Measurements from ENCODE around the gene RAB6B. TPM values are rescaled to one million over a fixed set of nuclear protein-coding genes. Genes with fewer than 3 reads are reported as not detected.

The RAB6B gene
- total RNA-seq, 2 donors from 2014 or later, result 0.16 to 2.2 TPM

DNA sequence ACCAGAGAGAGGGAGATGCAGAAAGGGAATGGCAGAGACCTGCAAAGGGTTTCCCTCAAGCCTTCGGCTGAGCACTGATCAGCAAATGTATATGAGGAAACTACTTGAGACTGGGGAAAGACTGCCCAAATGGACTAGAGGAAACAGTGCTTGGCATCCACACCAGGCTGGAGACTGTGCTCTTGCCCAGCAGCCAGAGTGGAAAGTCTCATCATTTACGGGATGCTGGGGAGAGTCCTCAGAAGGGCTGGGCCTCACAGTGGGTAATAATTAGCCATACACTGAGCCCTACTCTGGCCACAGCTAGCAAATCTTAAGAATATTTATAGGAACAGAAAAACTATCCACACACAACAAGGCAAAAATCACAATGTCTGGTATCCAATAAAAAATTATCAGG, 18.5 kb downstream of the RAB6B start:
- Mint-ChIP-seq H3K27ac (no peak overlapping the region), H3K36me3 (no peaks in the 10 kb centered on the region), H3K9me3 (peaks cover 6 to 11% of the 10 kb centered on the region in 2 donors)
- no peak for ATAC-seq
- no peak for DNase-seq (ENCODE audit: low spot score in 2 of 2)

DNA sequence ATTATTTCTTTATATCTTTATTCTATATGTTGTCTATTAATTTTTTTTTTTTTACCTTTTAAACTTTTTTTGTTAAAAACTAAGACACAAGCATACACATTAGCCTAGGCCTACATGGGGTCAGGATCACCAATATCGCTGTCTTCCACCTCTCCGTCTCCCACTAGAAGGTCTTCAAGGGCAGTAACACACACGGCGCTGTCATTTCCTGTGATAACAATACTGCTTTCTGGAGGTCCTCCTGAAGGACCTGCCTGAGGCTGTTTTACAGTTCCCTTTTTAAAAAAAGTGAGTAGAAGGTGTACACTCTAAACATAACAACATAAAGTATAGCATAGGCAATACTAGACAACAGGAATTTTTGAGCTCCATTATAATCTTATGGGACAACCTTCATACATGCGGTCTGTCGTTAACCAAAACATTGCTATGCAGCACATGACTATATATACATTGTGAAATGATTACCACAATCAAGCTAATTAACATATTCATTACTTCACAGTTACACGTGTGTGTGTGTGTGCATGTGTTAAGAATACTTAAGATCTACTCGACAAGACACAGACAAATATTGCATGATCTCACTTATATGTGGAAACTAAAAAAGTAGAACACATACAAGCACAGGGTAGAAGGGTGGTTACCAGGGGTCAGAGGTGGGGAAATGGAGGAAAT, 20.8 kb downstream of the RAB6B start:
- peaks cover 6 to 11% of the 10 kb centered on the region in 2 donors for H3K9me3 Mint-ChIP-seq
- ATAC-seq, result no peak

DNA sequence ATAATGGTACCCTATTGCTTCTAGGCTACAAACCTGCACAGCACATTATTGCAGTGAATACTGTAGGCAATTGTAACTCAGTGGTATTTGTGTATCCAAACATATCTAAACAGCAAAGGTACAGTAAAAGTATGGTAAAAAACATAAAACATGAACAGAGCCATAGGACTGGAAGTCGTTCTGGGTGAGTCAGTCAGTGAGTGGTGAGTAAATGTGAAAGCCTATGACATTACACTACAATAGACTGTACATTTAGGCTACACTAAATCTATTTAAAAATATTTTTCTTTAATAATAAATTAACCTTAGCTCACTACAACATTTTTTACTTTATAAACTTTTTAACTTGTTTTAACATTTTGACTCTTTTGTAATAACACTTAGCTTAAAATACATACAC, 21.3 kb downstream of the RAB6B start:
- Mint-ChIP-seq H3K27ac (no peak overlapping the region), H3K9me3 (peaks cover 6 to 11% of the 10 kb centered on the region in 2 donors), H3K36me3 (no peaks in the 10 kb centered on the region)
- ATAC-seq (peak; percentile 47 to 91), DNase-seq (ENCODE audit: low spot score in 2 of 2) (no peak)

More for the DNA sequence above, 20.8 kb downstream of the RAB6B start:
- Mint-ChIP-seq H3K36me3 (no peaks in the 10 kb centered on the region), H3K27ac (no peak overlapping the region)
- no peak for DNase-seq (ENCODE audit: low spot score in 2 of 2)

DNA sequence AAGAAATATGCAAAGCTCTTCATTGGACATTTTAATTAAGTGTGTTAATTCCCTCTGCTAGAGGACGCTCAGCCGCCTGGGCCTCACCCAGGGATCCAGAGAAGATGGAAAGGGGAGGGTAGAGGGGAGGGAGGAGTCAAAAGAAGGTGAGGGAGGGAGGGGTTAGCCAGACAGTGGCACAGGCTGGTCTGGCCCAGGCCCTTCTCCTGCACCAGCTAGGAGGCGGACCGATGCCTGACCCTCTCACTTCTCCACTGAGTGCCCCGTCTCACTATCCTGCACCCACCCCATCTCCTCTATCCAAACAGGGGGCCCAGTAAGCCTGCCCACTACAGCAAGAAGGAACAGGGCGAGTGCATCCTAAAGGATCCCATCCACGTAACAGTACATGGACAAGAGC, 22.9 kb downstream of the RAB6B start:
- ATAC-seq (no peak), DNase-seq (ENCODE audit: low spot score in 2 of 2) (no peak)
- H3K9me3 Mint-ChIP-seq, result peaks cover 4 to 6% of the 10 kb centered on the region in 2 donors
- H3K27ac Mint-ChIP-seq, result no peak overlapping the region
- H3K36me3 Mint-ChIP-seq, result no peaks in the 10 kb centered on the region

DNA sequence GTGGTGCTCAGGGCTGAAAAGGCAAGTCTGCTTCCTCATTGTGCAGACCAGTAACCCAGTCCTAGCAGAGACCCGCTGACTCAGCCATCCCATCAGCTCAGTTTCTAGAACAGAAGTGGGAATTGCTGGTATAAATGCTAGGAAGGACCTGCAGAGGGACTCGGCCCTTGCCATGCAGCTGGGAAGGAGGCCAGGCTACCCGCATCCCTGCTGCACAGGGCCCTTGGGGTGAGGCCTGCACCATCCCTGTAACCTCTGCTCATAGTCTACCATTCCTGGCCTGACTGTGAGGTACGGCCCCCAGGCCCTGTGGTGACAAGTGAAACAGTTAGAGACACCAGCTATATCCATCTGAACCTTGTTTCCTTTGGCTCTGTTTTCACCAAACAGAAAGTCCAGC, 23.5 kb downstream of the RAB6B start:
- ATAC-seq (no peak), DNase-seq (ENCODE audit: low spot score in 2 of 2) (no peak)
- H3K27ac Mint-ChIP-seq, result no peak overlapping the region
- peaks cover 0 to 4% of the 10 kb centered on the region in 2 donors for H3K9me3 Mint-ChIP-seq
- no peaks in the 10 kb centered on the region for H3K36me3 Mint-ChIP-seq

DNA sequence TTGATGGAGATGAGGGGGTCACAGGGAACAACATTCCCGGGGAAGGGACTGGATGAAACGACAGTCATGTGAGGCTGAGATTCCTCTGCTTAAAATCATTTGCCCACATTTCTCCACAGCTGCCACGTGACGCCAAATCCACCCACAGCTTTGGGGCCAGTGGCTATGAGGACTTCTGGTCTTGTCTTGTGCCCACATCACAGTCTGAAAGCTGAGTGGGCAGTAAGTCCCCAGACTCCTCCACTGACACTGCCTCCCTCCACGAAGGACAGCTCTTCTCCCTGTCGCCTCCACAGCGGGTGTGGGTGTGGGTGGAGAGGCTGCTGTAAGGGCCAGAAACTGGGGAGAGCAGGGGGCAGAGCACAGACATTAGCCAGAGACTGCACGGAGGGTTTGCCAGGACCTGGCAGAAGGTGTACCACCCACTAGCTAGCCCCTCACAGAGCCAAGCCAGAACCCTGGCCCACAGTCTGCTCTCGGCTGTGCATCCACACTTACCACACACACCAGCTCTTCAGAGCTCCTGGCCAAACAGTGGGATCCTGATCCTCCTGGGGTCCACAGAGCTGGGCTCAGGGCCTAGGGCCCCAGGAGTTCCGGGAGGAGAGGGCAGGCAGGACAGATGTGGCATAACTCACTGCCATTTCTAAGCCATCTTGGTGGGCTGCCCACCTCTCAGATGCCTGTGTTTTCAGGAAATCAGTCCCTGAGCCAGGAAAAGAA, 24.2 kb downstream of the RAB6B start:
- ATAC-seq (no peak), DNase-seq (ENCODE audit: low spot score in 2 of 2) (no peak)
- Mint-ChIP-seq H3K36me3 (no peaks in the 10 kb centered on the region), H3K9me3 (no peaks in the 10 kb centered on the region), H3K27ac (no peak overlapping the region)

DNA sequence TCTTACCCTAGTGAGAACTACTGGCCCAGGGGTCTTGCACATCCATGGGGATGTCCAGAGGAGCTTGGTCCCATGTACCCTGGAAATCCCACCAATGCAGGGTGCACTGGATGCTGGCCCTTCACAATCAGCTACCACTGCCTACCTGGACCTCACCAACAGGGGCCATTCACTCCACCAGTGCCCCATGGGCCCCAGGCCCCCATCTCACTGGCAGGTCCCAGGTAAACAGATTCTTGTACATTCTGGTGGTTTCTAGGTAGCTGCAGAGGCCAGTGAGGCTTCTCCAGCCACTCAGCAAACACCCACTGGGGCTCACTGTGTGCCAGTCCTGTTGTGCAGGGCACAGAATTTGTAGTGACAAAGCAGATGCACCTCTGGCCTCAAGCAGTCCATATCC, 24.9 kb downstream of the RAB6B start:
- no peak for ATAC-seq
- no peak for DNase-seq (ENCODE audit: low spot score in 2 of 2)
- Mint-ChIP-seq H3K27ac (no peak overlapping the region), H3K36me3 (no peaks in the 10 kb centered on the region), H3K9me3 (no peaks in the 10 kb centered on the region)

DNA sequence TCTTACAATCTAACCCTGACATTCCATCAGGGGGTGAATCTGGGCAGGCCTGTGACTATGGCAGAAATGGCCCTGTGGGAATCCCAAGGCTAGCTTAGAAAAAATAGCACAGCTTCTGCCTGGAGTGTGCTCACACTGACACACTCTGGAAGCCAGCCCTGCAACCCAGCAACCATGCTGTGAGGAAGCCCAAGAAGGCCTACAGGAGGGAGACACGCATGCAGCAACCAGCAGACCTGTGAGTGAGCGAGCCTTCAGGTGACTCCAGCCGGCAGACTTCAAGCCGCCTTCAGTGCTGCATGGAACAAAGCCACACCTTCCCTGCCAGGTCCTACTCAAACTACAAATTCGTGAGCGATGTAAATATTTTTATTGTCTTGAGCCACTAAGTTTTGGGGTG, 26.1 kb downstream of the RAB6B start:
- H3K27ac Mint-ChIP-seq, result peak overlapping the region in 1 of 2 donors; percentile 70
- no peaks in the 10 kb centered on the region for H3K36me3 Mint-ChIP-seq
- H3K9me3 Mint-ChIP-seq, result no peaks in the 10 kb centered on the region
- no peak for DNase-seq (ENCODE audit: low spot score in 2 of 2)
- ATAC-seq, result no peak

DNA sequence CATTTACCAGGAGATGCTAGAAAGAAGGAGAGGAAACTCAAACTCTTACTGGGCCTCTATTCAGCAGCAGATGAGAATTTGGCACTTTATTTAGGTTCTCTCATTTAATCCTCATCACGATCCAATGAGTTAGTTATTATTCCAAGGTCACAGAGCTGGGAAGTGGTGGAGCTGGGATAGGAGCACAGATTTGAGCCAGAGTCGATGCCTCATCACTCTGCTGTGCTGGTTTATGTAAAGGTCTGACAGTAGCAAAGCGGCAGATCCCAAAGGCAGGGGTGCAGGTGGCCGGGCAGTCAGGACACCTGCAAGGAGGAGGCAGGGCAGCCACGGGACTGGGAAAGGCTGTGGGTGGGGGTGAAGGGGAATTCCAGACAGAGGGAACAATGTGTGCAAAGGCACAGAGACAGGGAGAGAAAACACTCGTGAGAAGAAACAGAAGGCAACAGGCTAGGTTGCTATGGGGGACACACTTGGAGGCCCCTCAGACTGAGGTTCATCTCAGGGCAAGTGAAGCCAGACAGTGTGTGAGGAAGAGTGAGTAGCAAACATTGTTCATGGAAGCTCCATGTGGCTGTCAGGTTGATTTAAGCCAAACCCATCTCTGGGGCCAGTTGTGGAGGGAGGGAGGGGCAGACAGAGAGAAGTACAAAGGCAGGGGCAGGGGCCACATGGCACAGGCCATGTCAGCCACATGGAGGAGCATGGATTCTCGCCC, 26.8 kb downstream of the RAB6B start:
- DNase-seq (ENCODE audit: low spot score in 2 of 2) (no peak), ATAC-seq (no peak)
- H3K27ac Mint-ChIP-seq, result no peak overlapping the region
- H3K36me3 Mint-ChIP-seq, result no peaks in the 10 kb centered on the region
- no peaks in the 10 kb centered on the region for H3K9me3 Mint-ChIP-seq

DNA sequence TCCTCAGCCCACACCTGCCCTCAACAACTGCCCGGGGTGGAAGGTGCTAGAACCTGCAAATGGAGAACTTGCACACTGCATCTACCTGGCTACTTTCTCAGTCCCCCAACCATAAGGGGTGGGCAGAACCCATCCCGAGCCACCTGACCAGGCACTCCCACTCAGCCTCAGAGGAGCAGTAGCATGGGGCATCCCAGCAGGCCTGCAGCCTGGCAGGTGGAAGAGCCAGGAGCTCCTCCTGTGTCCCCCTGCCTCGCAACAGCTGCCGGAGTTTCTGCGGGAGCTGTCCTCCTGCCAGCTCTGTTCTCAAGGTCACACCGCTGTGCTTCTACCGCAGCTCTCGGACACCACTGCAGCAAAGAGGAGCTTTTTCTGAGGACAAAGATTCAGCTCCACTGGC, 27.5 kb downstream of the RAB6B start:
- ATAC-seq (no peak), DNase-seq (ENCODE audit: low spot score in 2 of 2) (no peak)
- Mint-ChIP-seq H3K36me3 (no peaks in the 10 kb centered on the region), H3K27ac (no peak overlapping the region), H3K9me3 (no peaks in the 10 kb centered on the region)

DNA sequence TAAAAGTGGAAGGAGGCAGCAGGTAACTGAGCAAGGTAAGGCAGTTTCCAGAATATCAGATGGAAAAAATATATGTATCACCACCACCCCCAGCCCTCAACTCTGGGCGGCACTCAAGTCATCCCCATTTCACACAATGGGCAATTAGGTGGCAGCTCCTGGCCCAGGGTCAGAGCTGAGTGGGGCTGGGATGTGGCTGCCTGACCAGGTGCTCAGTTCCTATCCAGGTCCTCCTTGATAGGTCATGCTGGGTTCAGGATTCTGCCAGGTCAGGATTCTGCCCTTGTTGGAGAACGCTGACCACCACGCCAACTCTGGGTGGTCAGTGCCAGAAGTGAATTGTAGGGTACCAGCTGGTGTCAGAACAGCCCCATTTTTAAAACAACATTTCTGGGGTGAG, 29.5 kb downstream of the RAB6B start:
- no peak for ATAC-seq
- no peak overlapping the region for H3K27ac Mint-ChIP-seq
- H3K36me3 Mint-ChIP-seq, result no peaks in the 10 kb centered on the region

DNA sequence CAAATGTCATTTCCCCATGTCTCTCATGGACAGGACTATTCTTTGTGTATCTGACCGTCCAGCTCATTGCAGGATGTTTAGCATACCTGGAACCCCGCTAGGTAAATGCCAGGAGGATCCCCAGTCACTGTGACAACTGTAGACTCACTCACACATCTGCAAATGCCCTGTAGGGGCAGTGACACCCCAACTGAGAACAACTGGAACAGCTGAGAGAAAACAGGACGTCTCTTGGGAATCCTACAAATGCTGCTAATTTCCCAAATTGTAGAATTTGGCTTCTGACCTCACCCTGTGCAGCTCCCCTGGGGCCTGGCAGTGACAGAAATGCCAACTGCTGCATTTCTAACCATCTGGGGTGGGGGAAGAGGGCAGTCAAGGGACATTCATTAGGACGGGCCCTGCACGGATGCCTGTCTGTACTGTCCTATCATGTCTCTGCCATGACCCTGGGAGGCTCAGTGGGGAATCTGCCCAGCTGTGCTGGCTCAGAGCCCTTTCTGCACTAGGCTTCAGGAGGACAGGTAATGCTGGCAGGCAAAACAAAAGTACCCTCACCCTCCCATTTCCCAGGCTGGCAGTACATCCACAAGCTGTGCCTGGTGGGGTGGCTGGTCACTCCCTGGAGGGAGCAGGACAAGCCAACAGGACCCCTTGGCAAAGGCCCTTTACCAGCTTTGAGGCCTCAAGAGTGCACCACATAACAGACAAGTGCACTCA, 30.4 kb downstream of the RAB6B start:
- no peak overlapping the region for H3K27ac Mint-ChIP-seq
- no peaks in the 10 kb centered on the region for H3K36me3 Mint-ChIP-seq
- H3K9me3 Mint-ChIP-seq, result no peaks in the 10 kb centered on the region
- ATAC-seq (no peak), DNase-seq (ENCODE audit: low spot score in 2 of 2) (no peak)

More for the DNA sequence above, 29.5 kb downstream of the RAB6B start:
- no peaks in the 10 kb centered on the region for H3K9me3 Mint-ChIP-seq
- no peak for DNase-seq (ENCODE audit: low spot score in 2 of 2)

DNA sequence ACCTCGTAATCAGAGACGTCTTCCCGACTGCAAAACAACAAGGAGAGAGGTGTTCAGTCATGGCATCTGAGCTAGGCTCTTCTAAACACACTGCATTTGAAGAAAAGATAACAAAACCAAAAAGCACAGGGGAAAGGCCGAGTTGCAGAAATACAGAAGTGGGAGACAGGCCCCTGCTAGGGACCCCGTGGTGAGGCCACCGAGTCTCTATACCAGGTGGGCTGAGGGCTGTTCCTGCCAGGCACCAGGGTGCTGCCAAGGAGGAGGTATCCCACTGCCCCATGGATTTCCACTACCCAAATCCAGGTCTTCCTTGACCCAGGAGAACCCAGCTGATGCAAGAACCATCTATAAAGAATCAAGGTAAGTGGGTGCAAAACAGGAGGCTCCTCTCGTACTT, 31.1 kb downstream of the RAB6B start:
- no peak for DNase-seq (ENCODE audit: low spot score in 2 of 2)
- Mint-ChIP-seq H3K27ac (no peak overlapping the region), H3K36me3 (no peaks in the 10 kb centered on the region), H3K9me3 (no peaks in the 10 kb centered on the region)
- no peak for ATAC-seq

DNA sequence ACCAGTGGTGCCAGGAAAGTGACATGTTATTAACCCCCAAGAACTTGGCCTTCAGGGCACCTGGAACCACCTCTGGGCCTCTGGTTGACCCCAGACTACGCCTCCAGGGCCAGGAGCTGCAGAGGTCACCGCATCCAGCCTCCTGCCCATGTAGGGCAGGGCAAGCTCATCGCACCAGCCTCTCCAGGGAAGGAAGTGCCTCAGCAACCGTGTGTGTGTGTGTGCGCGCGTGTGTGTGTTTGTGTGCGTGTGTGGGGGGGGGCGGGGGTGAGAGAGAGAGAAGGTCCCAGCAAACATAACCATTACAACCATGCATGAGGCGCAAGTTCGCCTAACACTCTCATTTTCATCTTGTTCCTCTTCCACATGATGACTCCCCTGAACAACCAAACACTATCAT, 31.8 kb downstream of the RAB6B start:
- Mint-ChIP-seq H3K9me3 (no peaks in the 10 kb centered on the region), H3K27ac (no peak overlapping the region), H3K36me3 (no peaks in the 10 kb centered on the region)
- ATAC-seq, result no peak
- no peak for DNase-seq (ENCODE audit: low spot score in 2 of 2)

DNA sequence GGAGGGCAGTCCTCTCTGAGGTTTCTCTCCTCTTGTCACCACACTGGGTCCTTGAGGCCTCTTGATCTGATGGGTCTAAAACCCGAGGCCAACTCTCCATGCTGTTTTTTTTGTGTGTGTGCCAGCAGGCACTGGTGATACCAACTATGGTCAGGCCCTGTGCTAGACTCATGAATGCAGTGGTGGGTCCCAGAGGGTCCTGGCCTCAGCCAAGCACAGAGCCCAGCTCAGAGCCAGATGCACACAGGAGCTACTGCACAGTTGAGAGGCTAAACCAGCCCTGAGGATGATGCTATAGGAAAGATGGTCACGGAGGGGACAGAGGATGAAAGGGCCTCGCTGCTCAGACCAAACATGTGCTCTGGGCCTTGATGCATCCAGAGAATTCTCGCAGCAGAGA, 33.5 kb downstream of the RAB6B start:
- Mint-ChIP-seq H3K27ac (no peak overlapping the region), H3K9me3 (no peaks in the 10 kb centered on the region), H3K36me3 (no peaks in the 10 kb centered on the region)
- DNase-seq (ENCODE audit: low spot score in 2 of 2), result no peak
- no peak for ATAC-seq

DNA sequence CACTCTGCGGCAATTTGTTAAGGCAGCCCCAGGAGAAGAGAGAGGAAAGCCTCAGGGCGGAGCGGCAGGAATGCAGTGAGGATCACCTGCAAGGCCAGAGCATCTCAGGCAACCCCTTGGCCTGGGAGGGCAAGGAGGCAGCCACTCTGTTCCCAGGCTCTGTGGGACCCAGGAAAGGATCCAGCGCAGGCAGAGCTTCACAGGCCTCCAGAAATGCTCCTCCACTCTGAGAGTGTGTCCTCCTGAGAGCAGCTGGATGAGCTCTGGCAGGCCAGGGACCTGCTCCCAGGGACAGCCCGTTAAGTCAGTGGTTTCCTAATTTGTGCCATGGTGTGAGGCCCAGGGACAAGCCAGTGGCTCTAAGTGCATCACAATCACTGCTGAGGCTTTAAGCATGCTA, 35.2 kb downstream of the RAB6B start:
- no peak for DNase-seq (ENCODE audit: low spot score in 2 of 2)
- Mint-ChIP-seq H3K9me3 (no peaks in the 10 kb centered on the region), H3K27ac (no peak overlapping the region), H3K36me3 (no peaks in the 10 kb centered on the region)
- ATAC-seq, result no peak

Measured in activated naive CD4-positive, alpha-beta T cell treated with anti-CD3 and anti-CD28 coated beads, Interleukin-2, amount 50 U/mL, for 72 hours (primary cell).